GM12873 (cell line): Measurements from ENCODE around the gene TSPAN11.

Experiments
- CTCF ChIP-seq: IDR thresholded peaks from 2 replicates; pipeline ENCODE4 v1.5.1; 2012; ENCODE audit warnings: low read depth, mild to moderate bottlenecking, moderate library complexity, low read length, control low read depth; ENCODE audit not compliant: insufficient read depth; ENCODE audit errors: missing control alignments

TSPAN11 gene

GRCh38 chr12:30968211-30968610 is 41.7 kb downstream of the TSPAN11 start:
- no peak for TF ChIP-seq CTCF

GRCh38 chr12:30969006-30969405 is 42.5 kb downstream of the TSPAN11 start:
- no peak for TF ChIP-seq CTCF

DNA sequence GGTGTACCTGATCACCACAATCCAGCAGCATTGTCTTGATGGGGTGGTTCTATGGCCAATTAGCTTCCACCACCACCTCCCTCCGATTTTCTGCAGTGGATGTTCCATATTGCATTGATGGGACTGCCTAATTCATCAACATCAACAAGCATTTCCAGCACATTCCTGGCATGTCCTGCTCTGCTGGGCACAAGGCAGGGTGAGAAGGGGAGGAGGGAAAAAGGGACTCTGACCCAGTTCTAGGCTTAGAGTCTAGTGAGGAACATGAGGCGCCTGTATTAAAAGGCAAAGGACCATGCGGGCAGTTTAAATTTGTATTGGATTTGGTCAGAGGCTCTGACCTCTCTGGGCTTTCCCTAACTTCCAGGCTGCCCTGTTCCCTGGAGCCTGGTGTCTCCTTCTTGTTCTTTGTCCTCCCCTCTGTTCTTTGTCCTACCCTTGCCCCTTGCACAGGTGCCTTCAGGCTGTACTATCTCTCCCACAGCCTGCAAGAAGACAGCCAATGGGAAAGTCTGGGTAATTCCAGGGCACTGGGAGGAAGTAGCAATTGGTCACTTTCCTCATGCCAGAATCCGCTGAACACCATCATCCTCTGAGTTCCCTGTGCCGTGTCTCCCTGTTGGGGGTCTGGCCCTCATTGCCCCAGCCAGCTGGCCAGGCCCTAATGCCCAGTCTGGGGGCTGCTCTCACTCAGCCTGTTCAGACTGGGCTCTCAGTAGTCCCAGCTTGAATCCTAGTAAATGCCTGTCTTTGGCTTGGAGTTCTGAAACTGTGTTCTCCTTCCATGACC is 43.3 kb downstream of the TSPAN11 start:
- no peak for TF ChIP-seq CTCF

DNA sequence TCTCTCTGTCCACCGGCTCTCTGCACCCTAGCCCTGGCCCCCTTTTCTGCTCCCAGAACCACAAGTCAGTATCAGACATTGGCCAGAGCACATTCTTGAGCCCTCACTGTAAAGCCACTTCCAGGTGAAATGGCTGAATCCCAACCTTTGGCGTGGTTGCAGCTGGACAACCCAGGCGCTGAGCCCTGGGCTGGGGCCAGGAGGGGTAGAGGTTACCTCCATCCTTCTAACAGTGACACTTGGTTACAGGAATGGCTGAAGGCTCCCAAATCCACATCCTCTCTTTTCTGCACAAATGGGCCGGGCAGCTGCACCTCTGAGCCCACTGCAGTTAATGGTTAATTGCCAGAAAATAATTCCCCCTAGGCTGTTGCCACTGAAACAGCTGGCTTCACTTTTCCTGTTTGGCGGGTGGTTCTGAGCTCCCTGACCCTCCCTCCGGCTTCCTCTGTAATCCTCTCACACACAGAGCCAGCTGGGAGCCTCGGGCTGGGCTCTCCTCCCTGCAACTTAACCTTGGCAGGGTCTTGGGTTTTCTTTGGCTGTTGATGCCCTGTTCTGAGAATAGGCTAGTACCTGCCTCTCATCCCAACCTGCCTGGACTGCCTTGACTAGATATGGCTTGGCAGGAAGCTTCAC is 44.1 kb downstream of the TSPAN11 start:
- no peak for TF ChIP-seq CTCF

DNA sequence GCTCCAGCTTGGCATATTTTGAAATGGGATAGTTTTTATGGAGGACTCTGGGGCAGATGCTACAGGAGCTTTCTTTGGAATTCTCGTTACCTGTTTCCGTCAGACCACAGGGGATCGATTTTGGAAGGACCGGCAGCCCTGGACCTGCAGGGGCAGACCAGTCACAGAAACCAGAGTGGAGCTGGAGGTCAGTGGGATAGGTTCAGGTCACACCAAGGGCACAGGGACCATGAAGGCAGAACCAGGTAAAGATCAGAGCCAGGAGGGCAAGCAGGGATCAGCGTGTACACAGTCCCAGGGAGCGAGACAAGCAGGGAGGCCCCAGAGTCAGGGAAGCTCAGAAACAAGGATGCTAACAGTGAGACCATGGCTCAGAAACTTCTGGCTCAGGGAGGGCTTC is 45.5 kb downstream of the TSPAN11 start:
- no peak for TF ChIP-seq CTCF

GRCh38 chr12:30973175-30973574 is 46.6 kb downstream of the TSPAN11 start:
- no peak for TF ChIP-seq CTCF

DNA sequence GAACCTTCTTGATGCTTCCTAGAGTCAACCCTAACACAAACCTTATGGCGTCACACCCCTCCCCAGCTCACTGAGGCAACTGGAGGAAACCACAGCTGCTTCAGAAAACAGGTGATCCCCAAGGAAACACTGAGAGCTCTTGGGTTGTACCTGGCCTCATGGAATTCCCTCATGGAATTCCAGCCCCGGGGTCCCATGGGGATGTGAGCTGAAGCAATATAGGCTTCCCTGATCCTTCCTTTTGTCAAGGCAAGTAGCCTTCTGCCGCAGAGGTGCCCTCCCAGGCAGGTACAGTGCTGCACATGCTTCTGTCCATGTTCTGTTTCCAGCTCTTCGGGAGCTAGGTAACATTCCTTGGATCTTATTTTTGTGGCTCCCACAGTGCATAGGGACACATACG is 47.3 kb downstream of the TSPAN11 start:
- no peak for TF ChIP-seq CTCF
